ENCODE data around the gene BCAS3.

BCAS3 gene

GRCh38 chr17:60905709-60906108, 228.1 kb downstream of the BCAS3 start:
- no peak for DNase-seq (ENCODE audit: low spot score)
- TF ChIP-seq CTCF (IDR thresholded peaks at IDR 0.05; ENCODE audit: extremely low read depth, missing control alignments) = no peak

GRCh38 chr17:60908324-60908723, 230.7 kb downstream of the BCAS3 start:
- DNase-seq (ENCODE audit: low spot score) = no peak
- TF ChIP-seq CTCF (IDR thresholded peaks at IDR 0.05; ENCODE audit: extremely low read depth, missing control alignments) = no peak

- DNase-seq (ENCODE audit: low spot score) = no peak
- TF ChIP-seq CTCF (IDR thresholded peaks at IDR 0.05; ENCODE audit: extremely low read depth, missing control alignments) = no peak
Measured at GRCh38 chr17:60909405-60909804, 231.8 kb downstream of the BCAS3 start.

- no peak for DNase-seq (ENCODE audit: low spot score)
- no peak for TF ChIP-seq CTCF (IDR thresholded peaks at IDR 0.05; ENCODE audit: extremely low read depth, missing control alignments)
Measured at GRCh38 chr17:60910415-60910814, 232.8 kb downstream of the BCAS3 start.

- no peak for TF ChIP-seq CTCF (IDR thresholded peaks at IDR 0.05; ENCODE audit: extremely low read depth, missing control alignments)
- DNase-seq (ENCODE audit: low spot score) = no peak
Measured at GRCh38 chr17:60914078-60914477, 236.4 kb downstream of the BCAS3 start.

GRCh38 chr17:60916043-60916442, 238.4 kb downstream of the BCAS3 start:
- no peak for TF ChIP-seq CTCF (IDR thresholded peaks at IDR 0.05; ENCODE audit: extremely low read depth, missing control alignments)
- DNase-seq (ENCODE audit: low spot score) = no peak

- no peak for DNase-seq (ENCODE audit: low spot score)
- TF ChIP-seq CTCF (IDR thresholded peaks at IDR 0.05; ENCODE audit: extremely low read depth, missing control alignments) = no peak
Measured at GRCh38 chr17:60920107-60920506, 242.5 kb downstream of the BCAS3 start.

All from GM20000 (cell line).